H1 (cell line): ENCODE results near the gene GLRX3. TPM values are rescaled to one million over a fixed set of nuclear protein-coding genes. Genes with fewer than 3 reads are reported as not detected.

ENCODE experiments used
- BCL11A ChIP-seq, 2 experiments: IDR thresholded peaks; one replicate each; pipeline ENCODE4 v1.6.1; 2011; ENCODE audit warnings: low read depth in 2 of 2, low read length in 2 of 2, mild to moderate bottlenecking in 2 of 2
- CBX5 ChIP-seq: fragments of 300-800, 300-1000 bp; sonication (generic); IDR thresholded peaks from 2 replicates; pipeline ENCODE4 v1.7.1; 2016; ENCODE audit warnings: antibody characterized with exemption, low read length, low read depth
- GTF2F1 ChIP-seq: IDR thresholded peaks from 2 replicates; pipeline ENCODE4 v1.6.1; 2012; ENCODE audit warnings: low read depth, low read length, improper control_type of control experiment, borderline replicate concordance
- YY1 ChIP-seq: IDR thresholded peaks from 2 replicates; pipeline ENCODE4 v1.6.1; 2011; ENCODE audit warnings: low read depth, mild to moderate bottlenecking, low read length
- polyA plus RNA-seq, 7 experiments: library from polyadenylated mRNA; depleted of rRNA in 3 of 7; stranded (reverse) in 5 of 7; unstranded in 2 of 7; fragments of >200 nt in 5 of 7; fragments of 200-250 nt in 2 of 7; gene quantifications; 1 replicate in 5 of 7; 2 replicates in 1 of 7; 4 replicates in 1 of 7; pipeline versions ENCODE4 v1.2.1 to v1.2.3, GENCODE V29; 2011 to 2013; ENCODE audit warnings: missing spikeins in 2 of 7, mixed read lengths in 2 of 7
- total RNA-seq: library from RNA; stranded (reverse); fragmentation: NEBNext Ultra II Directional; extraction: Animal tissue kit (Norgen Biotek cat#: 25700); gene quantifications from 2 replicates; pipeline ENCODE4 v1.2.1, GENCODE V29; 2021

The GLRX3 gene
- total and polyA plus RNA-seq, 2 of the 8 experiments (the other 6 are each of a cell fraction or from before 2014, with no cell fraction given) = 59.9 to 157 TPM

DNA sequence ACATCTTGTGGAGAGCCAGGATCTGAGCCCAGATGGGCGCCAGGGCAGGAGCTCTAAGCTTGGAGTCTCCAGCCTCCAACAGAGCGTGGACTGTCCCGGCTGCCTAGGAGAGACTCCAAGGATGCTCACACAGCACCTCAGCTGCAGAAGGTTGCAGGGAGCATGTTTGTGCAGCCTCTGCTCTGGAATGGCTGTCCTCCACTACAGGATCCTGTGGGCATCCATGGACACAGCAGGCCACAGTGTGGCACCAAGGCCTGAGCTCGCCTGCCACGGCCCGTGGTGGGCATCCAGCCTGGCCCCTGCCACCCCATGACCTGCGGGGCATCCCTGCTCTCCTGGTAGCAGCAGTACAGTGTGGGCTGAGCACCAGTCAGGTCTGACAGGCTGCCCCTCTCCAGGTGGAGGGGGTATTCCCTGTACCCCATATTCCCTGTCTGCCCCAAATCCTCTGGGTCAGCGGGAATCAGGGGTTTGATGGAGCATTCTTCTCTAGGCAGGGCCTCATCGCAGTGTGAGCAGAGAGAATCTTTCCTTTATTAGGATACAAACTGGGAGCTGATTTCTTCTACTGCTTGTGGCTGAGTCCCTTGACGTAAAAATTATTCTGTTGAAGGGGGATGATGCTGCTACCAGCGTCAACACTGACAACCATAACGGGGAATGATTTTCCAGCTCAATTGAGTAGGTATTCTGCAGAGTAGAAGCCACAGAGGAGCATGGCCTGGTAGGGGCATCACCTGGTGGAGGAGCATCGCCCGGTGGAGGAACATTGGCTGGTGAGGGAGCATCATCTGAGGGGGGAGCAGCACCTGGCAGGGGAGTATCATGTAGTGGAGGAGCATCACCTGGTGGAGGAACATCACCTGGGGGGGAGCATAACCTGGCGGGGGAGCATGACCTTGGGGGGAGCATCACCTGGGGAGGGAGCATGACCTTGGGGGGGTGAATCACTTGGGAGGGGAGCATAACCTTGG lies 60.6 kb downstream of the GLRX3 start (continued):
- TF ChIP-seq YY1 (no peak), CBX5 (no peak), BCL11A (IDR thresholded peaks at IDR 0.05; ENCODE audit: low read depth in 2 of 2, low read length in 2 of 2) (no peak), GTF2F1 (no peak)
